ENCODE data around the gene KCNA5.

KCNA5 gene

GRCh38 chr12:5027046-5027821 is 16.4 kb upstream of the KCNA5 start:
- no peak for DNase-seq (ENCODE audit: low read depth, low spot score)

- DNase-seq (ENCODE audit: low read depth, low spot score): no peak
These were observed 13.6 kb upstream of the KCNA5 start for GRCh38 chr12:5030066-5030465.

GRCh38 chr12:5031242-5031641 is 12.4 kb upstream of the KCNA5 start:
- no peak for DNase-seq (ENCODE audit: low read depth, low spot score)

GRCh38 chr12:5031958-5032357 is 11.7 kb upstream of the KCNA5 start:
- no peak for DNase-seq (ENCODE audit: low read depth, low spot score)

GRCh38 chr12:5032821-5033220 is 10.9 kb upstream of the KCNA5 start:
- no peak for DNase-seq (ENCODE audit: low read depth, low spot score)

GRCh38 chr12:5033883-5034282 is 9.8 kb upstream of the KCNA5 start:
- no peak for DNase-seq (ENCODE audit: low read depth, low spot score)

- no peak for DNase-seq (ENCODE audit: low read depth, low spot score)
These were observed 9.1 kb upstream of the KCNA5 start for GRCh38 chr12:5034603-5035002.

GRCh38 chr12:5035618-5036017 is 8.1 kb upstream of the KCNA5 start:
- no peak for DNase-seq (ENCODE audit: low read depth, low spot score)

- DNase-seq (ENCODE audit: low read depth, low spot score): no peak
These were observed 7.6 kb upstream of the KCNA5 start for GRCh38 chr12:5036031-5036430.

- DNase-seq (ENCODE audit: low read depth, low spot score): no peak
These were observed 5.8 kb upstream of the KCNA5 start for GRCh38 chr12:5037795-5038357.

- no peak for DNase-seq (ENCODE audit: low read depth, low spot score)
These were observed 4.8 kb upstream of the KCNA5 start for GRCh38 chr12:5038781-5039311.

- DNase-seq (ENCODE audit: low read depth, low spot score): no peak
These were observed 3.9 kb upstream of the KCNA5 start for GRCh38 chr12:5039815-5040214.

- DNase-seq (ENCODE audit: low read depth, low spot score): no peak
These were observed 3.3 kb upstream of the KCNA5 start for GRCh38 chr12:5040368-5040767.

GRCh38 chr12:5044420-5045295 is 979 bp downstream of the KCNA5 start:
- DNase-seq (ENCODE audit: low read depth, low spot score): no peak

GRCh38 chr12:5047094-5047493 is 3.4 kb downstream of the KCNA5 start:
- DNase-seq (ENCODE audit: low read depth, low spot score): no peak

- DNase-seq (ENCODE audit: low read depth, low spot score): no peak
These were observed 4.0 kb downstream of the KCNA5 start for GRCh38 chr12:5047729-5048128.

GRCh38 chr12:5050542-5050941 is 6.9 kb downstream of the KCNA5 start:
- DNase-seq (ENCODE audit: low read depth, low spot score): no peak

GRCh38 chr12:5051334-5051733 is 7.7 kb downstream of the KCNA5 start:
- no peak for DNase-seq (ENCODE audit: low read depth, low spot score)

GRCh38 chr12:5051913-5052312 is 8.2 kb downstream of the KCNA5 start:
- no peak for DNase-seq (ENCODE audit: low read depth, low spot score)

GRCh38 chr12:5052348-5052747 is 8.7 kb downstream of the KCNA5 start:
- DNase-seq (ENCODE audit: low read depth, low spot score): no peak

- DNase-seq (ENCODE audit: low read depth, low spot score): no peak
These were observed 15.7 kb downstream of the KCNA5 start for GRCh38 chr12:5059358-5059757.

GRCh38 chr12:5060958-5061357 is 17.3 kb downstream of the KCNA5 start:
- DNase-seq (ENCODE audit: low read depth, low spot score): no peak
